ENCODE data around the gene EHD2.
"Not testable (repeated sequence)": the region's sequence is repeated elsewhere in the genome, so short reads cannot be mapped to it uniquely, and the experiment has no call there.

Gene EHD2

DNA sequence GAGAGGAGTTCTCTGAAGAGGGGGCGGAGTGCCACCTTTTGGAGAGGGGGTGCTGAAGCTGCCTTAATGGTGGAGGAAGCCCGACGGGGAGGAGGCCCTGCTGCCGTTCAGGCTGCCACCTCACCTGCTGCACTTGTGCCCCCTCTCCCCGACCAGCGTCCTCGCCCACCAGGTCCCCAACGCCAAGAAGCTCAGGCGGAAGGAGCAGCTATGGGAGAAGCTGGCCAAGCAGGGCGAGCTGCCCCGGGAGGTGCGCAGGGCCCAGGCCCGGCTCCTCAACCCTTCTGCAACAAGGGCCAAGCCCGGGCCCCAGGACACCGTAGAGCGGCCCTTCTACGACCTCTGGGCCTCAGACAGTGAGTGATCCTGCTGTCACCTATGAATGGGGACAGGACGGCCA lies 37.5 kb downstream of the EHD2 start:
- DNase-seq (ENCODE audit: low spot score): no peak

DNA sequence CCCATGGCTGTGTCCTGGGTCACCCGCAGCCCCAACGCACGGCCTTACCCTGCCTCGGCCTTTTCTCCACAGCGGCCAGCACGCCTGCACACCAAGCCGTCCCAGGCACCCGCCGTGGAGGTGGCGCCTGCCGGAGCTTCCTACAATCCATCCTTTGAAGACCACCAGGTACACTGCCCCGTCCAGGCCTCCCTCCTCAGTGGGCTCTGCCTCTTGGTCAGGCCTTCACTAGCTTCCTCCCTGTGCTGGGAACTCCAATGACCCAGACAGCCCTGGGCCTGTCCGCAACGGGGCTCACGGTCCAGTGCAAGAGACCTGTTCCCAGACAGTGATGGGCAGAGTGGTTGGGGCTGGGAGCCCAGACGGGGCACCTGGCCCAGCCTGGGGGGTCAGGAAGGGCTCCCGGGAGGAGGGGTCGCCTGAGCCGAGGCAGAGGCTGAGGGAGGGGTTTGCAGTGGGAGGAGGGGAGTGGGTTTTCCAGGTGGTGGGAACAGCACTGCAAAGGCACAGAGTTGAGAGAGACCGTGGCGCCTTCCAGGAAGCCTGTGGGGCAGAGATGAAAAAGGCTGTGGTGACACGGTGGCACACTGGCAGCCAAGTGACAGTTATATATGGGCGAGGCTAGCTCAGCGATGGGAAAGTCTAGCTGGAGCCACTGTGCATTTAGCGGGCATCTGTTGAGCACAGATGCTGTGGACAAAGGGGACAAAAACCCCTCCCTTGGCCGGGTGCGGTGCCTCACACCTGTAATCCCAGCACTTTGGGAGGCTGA lies 39.4 kb downstream of the EHD2 start:
- no peak for DNase-seq (ENCODE audit: low spot score)

- no peak for DNase-seq (ENCODE audit: low spot score)
Observed at GRCh38 chr19:47754206-47755064, 41.2 kb downstream of the EHD2 start.

GRCh38 chr19:47755065-47755761 lies 42.0 kb downstream of the EHD2 start:
- no peak for DNase-seq (ENCODE audit: low spot score)

- no peak for DNase-seq (ENCODE audit: low spot score)
Observed at GRCh38 chr19:47755762-47756626, 42.8 kb downstream of the EHD2 start.

DNA sequence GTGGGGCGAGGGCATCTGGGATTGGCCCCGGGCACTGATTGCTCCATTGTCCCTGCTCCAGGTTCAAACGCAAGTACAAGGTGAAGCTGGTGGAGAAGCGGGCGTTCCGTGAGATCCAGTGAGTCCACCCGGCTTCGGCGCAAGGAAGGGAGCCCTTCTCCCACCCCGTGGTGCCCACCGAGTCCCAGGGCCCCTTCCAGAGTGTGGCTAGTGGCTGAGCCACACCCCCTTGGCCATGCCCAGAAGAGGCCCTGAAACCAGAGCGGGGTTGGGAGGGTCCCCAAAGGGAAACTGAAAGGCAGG lies 43.4 kb downstream of the EHD2 start:
- DNase-seq (ENCODE audit: low spot score): no peak

DNA sequence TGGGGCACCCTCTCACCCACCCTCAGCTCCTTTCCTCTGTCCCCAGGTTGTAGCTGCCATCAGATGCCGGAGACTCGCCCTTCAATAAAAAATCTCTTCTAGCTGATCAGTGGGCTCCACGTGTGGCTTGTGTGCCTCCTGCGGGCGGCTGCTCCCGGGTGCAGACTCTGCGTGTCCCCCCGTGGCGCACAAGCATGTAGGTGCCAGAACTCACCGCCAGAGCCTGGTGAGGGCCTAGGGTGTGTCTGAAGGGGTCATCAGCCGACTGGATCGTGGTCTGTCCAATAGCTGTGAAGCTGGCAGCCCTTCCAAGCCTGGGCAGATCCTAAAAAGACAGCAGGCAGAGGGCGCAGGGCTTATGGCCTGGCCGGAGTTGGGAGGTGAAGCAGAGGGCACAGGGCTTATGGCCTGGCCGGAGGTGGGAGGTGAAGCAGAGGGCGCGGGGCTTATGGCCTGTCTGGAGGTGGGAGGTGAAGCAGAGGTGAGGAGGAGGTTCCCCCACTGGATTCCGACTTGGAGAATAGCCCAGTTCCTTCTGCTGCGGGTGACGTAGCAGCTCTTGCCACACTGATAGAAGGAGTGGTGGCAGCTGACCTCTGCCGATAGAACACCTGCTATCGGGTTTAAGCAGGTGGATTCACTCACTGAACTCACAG lies 43.9 kb downstream of the EHD2 start:
- no peak for DNase-seq (ENCODE audit: low spot score)

DNA sequence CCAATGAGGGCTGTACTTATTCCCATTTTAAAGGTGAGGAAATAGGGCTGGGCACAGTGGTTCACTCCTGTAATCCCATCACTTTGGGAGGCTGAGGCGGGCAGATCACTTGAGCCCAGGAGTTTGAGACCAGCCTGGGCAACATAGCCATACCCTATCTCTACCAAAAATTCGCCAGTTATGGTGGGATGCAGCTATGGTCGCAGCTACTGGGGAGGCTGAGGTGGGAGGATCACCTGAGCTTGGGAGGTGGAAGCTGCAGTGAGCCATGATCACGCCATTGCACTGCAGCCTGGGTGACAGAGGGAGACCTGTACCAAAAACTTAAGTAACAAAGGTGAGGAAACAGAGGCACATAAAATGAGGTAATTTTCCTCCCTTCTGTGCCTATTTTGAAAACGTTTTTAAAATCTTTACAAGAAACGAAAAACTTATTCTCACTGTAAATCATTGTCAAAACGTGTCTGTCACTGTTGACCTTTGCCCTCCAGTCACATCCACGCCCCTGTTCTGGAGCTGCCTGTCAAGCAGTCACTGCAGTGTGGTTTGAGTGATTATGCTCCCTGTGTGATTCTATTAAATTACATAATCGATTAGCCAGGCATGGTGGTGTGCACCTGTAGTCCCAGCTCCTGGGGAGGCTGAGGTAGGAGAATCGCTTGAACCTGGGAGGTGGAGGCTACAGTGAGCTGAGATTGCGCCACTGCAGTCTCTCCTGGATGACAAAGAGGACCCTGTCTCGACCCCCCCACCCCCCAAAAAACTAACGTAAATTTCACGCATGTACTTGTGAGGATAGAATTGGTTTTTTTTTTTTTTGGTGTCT lies 44.6 kb downstream of the EHD2 start:
- DNase-seq (ENCODE audit: low spot score): no peak

- no peak for DNase-seq (ENCODE audit: low spot score)
Observed at GRCh38 chr19:47758443-47758804, 45.2 kb downstream of the EHD2 start.

DNA sequence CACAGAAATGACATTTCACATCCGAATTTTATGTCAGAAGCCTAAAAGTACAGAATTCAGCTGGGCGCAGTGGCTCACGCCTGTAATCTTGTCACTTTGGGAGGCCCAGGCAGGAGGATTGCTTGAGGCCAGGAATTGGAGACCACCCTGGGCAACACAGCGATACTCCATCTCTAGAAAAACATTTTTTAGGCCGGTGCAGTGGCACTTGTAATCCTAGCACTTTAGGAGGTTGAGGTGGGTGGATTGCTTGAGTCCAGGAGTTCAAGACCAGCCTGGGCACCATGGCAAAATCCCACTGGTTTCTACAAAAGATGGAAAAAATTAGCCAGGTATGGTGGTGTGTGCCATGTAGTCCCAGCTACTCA lies 47.4 kb downstream of the EHD2 start:
- no peak for DNase-seq (ENCODE audit: low spot score)

DNA sequence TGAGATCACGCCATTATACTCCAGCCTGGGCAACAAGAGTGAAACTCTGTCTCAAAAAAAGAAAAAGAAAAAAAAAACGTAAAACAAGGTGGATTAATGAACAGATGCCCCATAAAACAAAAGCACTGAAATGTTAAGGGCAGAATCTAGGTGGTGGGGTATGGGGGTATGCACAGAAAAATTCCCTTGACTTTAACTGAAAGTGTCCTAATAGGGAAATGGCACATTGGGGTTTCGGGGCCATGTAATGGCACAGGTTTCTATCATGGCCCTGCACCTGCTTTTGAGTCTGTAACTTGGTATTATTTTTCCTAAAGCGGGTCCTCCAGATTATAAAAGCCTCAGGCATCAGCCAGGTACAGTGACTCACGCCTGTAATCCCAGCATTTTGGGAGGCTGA lies 48.3 kb downstream of the EHD2 start:
- no peak for DNase-seq (ENCODE audit: low spot score)

GRCh38 chr19:47762151-47762550 lies 48.9 kb downstream of the EHD2 start:
- DNase-seq (ENCODE audit: low spot score): no peak

- no peak for DNase-seq (ENCODE audit: low spot score)
Observed at GRCh38 chr19:47762615-47763308, 49.5 kb downstream of the EHD2 start.

- not testable (repeated sequence) for DNase-seq (ENCODE audit: low spot score)
Observed at GRCh38 chr19:47764705-47765104, 51.5 kb downstream of the EHD2 start.

DNA sequence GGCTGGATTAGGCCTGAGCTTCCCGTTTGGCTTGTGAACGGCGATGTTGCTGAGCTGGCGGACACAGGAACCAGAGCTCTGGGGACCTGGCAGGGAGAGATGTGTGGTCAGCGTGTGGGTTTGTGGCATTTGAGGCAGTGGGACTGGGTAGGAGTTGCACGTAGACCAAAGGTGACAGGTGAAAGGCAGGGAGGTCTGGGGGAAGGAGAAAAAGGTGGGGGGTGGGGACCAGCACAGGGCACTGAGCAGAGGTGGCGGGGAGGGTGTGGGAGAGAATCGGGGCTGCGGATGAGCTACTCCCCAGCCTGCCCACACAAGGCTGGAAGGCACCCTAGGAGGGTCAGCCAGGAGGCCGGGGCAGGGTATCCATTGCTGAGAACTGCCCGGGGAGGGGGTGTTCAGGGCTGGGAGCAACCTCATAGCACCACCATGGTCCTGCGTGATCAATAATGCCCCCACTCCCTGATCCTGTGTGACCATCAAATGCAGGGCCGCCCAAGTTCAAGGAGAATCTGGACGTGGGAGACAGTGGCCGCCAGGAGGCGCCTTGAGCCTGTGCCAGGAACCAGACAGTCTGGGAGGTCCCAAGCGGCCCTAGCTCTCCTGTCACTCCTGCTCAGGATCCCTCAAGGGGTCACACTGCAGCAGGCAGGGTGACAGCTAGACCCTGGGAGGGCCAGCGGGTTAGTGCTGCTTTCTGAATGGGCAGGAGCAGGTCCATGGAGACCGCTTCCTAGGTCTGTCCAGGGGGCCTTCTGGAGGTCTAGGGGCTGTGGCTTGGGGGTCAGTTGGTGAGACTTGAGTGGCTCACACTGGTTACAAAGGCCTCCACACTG lies 52.5 kb downstream of the EHD2 start:
- DNase-seq (ENCODE audit: low spot score): peak; percentile 88

DNA sequence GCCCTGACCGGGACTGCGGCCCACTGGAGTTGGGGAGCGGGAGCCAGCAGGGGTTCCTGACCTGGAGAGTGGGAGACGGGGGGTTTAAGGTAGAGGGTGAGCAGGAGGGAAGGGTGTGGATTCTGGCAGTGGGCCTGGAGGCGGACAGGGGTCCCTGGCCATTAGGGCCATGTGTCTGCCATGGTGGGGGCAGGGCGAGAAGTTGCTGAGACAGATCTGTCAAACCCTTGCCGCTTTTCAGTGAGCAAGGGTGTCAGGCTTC lies 53.1 kb downstream of the EHD2 start:
- DNase-seq (ENCODE audit: low spot score): no peak

DNA sequence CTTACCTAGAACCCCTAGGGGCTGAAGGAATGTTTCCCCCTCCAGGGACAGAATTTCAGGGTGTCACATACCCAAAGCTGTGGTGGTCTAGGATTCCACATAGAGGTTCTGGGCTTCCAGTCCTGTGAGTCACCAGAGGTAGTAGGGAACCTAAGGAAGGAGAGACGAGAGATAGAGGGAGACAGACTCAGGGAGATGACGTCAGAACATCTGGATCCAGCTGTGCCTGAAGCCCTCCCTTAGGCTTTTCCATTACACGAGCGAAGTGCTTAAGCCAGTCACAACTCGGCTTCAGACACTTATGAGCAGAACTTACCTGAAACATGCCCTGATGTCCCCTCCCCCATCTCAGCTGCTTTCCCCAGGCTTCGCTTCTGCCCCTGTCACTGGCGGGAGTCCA lies 53.4 kb downstream of the EHD2 start:
- no peak for DNase-seq (ENCODE audit: low spot score)

- no peak for DNase-seq (ENCODE audit: low spot score)
Observed at GRCh38 chr19:47767349-47767748, 54.1 kb downstream of the EHD2 start.

- no peak for DNase-seq (ENCODE audit: low spot score)
Observed at GRCh38 chr19:47768604-47769003, 55.4 kb downstream of the EHD2 start.

DNA sequence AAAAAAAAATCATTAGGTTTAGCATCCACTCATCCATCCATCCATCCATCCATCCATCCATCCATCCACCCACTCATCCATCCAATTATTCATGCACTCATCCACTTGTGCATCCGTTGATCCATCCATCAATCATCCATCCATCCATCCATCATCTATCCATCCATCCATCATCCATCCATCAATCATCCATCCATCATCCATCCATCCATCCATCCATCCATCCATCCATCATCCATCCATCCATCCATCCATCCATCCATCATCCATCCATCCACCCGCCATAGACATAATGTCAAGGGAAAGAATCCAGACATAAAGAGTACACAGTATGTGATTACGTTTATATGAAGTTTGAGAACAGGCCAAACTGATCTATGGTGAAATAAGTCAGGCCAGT lies 56.3 kb downstream of the EHD2 start:
- no peak for DNase-seq (ENCODE audit: low spot score)

Data from D341Med (cell line).